CD4-positive, alpha-beta T cell treated with Interleukin-15 for 1 hour (primary cell): ENCODE results near the gene HSP90B1.

Experiments
- DNase-seq: peaks from one replicate; pipeline ENCODE4 v3.0.0-alpha.2; 2020

Gene HSP90B1

GRCh38 chr12:103930787-103931735, 851 bp downstream of the HSP90B1 start:
- peak; percentile 29 for DNase-seq

DNA sequence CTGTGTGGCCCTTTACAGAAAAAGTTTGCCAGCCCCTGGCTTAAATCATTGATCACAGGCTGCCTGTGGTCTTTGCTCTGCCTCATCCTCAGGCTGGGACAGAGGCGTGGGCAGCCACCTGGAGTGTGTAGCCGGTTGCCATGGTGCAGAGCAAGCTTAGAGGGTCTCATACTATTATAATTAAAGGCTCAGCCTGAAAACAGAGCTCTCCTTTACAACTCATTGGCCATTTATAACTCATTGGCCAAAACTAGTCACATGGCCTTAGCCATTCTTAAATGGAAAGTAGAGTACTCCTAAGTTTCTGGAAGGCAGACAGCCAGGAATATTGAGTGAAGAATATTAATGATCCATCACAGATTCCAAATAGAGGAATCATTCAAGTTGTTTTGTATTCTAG, 3.0 kb downstream of the HSP90B1 start:
- DNase-seq: no peak

GRCh38 chr12:103936679-103937078, 6.5 kb downstream of the HSP90B1 start:
- no peak for DNase-seq

- no peak for DNase-seq
These were observed 14.8 kb downstream of the HSP90B1 start for GRCh38 chr12:103944964-103945363.

DNA sequence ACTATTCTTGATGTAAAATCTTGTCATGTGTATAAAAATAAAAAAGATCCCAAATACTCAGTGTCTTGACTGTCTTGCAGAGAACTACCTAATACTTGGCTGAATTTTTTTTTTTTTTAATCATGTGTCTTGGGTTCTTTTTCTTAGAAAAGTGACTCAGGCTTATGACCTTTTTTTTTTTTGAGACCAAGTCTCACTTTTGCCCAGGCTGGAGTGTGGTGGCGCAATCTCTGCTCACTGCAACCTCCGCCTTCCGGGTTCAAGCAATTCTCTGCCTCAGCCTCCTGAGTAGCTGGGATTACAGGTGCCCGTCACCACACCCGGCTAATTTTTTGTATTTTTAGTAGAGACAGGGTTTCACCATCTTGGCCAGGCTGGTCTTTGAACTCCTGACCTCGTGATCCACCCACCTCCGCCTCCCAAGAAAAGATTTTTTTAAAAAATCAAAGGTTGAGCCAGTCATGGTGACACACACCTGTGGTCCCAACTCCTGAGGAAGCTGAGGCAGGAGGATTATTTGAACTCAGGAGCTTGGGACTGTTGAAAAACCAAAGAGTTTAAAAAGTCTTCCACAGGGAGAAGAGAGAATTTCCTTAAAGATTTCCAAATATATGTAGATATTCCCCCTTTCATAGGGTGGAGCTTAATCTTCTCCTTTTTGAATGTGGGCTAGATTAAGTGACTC, 17.8 kb downstream of the HSP90B1 start:
- DNase-seq: no peak

- no peak for DNase-seq
These were observed 18.7 kb downstream of the HSP90B1 start for GRCh38 chr12:103948746-103949406.

DNA sequence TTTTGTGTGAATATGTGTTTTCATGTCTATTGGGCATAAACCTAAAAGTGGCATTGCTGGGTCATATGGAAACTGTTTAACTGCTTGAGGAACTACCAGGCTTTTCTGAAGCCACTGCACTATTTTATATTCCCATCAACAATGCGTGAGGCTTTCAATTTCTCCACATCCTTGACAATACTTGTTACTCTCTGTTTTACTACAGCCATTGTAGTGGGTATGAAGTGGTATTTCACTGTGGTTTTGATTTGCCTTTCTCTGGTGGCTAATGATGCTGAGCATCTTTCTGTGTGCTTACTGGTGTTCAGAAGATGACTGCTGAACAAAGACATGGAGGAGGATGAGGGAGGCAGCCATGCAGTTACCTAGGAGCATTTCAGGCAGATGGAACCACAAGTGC, 22.3 kb downstream of the HSP90B1 start:
- DNase-seq: no peak

GRCh38 chr12:103955811-103956508, 25.8 kb downstream of the HSP90B1 start:
- no peak for DNase-seq

DNA sequence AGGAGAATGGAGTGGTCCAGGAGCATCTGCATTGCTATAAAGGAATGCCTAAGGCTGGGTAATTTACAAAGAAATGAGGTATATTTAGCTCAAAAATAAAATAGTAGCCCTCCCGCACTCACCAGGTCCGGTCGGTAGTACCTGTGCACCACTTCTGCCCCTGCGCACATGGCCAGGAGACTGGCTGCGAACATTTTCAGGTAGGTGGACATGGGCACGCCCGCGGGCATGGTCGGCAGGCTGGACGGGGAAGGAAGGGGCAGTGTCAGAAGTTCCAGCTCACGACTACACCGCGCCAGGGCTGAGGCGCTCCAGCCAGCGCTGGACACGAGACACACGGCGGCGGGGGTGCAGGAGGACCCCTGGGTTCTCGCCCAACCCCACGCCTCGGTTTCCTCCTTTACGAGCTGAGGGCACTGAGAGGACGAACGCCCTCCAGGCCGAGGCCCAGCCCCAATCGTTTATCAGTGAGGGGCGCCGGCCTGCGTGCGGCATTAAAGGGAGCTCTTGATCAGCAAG, 26.4 kb downstream of the HSP90B1 start:
- no peak for DNase-seq

GRCh38 chr12:103957865-103958388, 27.7 kb downstream of the HSP90B1 start:
- DNase-seq: no peak

DNA sequence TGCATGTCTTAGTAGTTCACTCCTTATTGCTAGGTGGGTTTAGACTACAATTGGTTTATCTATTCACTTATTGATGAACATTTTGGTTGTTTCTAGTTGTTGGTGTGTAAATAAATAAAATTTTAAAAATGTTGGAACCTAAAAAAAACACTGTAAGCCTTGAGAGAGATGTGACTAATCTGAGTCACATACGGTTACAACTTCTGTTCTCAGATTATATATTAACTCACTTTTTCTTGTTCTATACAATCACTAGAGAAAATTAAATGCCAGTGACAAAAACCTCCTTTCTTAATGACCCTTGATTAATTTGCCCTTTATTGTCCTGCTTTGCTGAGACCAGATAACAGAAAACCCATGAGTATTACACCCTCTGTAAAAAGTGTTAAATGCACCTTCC, 28.4 kb downstream of the HSP90B1 start:
- DNase-seq: no peak

DNA sequence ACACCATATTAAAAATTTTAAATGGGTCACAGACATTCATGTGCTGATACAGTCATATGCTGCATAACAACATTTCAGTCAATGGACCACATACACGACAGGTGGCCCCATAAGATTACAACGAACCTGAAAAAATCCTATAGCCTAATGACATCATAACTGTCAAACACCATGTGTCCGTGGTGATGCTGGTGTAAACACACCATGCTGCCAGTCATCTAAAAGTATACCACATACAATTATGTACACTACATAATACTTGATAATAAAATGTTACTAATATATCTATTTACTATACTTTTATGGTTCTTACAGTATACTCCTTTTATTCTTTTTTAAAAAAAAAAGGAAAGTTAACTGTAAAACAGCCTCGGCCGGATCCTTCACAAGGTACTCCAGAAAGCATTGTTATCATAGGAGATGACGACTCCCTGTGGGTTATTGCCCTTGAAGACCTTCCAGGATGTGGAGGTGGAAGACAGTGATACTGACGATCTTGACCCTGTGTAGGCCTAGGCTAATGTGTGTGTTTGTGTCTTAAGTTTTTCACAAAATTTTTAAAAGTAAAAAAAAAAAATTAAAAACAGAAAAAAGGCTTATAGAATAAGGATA, 30.5 kb downstream of the HSP90B1 start:
- DNase-seq: no peak

DNA sequence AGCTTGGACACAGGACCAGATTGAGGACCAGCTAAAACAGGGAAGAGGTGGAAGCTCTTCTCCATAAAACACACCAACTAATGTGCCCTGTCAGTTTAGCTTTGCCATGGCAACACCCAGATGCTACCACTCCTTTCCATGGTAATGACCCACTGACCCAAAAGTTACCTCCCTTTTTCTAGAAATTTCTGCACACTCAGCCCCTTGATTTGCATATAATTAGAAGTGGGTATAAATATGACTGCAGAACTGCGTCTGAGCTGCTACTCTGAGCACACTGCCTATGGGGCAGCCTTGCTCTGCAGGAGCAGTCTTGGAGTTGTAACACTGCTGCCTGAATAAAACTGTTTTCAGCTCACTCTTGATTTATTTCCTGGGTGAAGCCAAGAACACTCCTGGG, 32.3 kb downstream of the HSP90B1 start:
- no peak for DNase-seq

GRCh38 chr12:103964805-103965204, 34.6 kb downstream of the HSP90B1 start:
- no peak for DNase-seq

- DNase-seq: no peak
These were observed 35.0 kb downstream of the HSP90B1 start for GRCh38 chr12:103965255-103965589.

DNA sequence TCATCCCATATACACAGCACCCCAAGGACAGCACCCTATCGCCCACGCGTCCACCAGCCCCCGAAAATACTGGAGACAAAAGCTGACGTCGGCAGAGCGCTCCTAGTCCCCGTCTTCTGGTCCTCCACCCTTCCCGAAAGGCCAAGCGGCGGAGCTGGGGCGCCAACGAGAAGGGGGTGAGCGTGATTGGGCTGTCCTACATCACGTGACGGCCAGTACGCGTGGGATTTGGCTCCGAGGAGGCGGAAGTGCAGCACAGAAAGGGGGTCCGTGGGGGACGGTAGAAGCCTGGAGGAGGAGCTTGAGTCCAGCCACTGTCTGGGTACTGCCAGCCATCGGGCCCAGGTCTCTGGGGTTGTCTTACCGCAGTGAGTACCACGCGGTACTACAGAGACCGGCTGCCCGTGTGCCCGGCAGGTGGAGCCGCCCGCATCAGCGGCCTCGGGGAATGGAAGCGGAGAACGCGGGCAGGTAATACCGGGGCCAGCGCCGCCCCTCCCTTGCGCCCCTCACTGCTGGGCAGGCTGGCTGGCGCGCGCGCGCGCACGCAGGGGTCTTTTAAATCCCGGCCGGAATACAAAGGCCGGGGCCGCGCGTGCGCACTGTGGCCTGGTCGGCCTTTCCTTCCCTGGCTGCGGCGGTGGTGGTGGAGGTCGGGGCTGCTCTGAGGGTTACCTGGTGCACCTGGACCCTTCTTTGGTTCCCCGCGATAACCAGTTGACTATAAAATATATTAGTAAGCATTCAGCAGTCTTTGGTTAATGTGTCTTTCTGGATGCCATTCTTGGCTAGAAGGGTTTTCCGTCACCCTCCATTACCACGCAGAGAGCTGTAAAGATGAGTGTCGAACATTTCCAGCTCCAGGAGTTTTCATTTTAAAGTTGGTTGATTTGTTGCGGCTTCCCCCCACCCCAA, 35.6 kb downstream of the HSP90B1 start, which contains the start of gene TDG:
TSS of gene TDG (plus strand) at position 283 of the 915 bp plus-strand sequence. CDS start at position 449, 166 bp downstream.
- peak; percentile 98 for DNase-seq

- DNase-seq: no peak
These were observed 36.5 kb downstream of the HSP90B1 start for GRCh38 chr12:103966736-103967135.

GRCh38 chr12:103969391-103969790, 39.2 kb downstream of the HSP90B1 start:
- DNase-seq: no peak

- no peak for DNase-seq
These were observed 43.7 kb downstream of the HSP90B1 start for GRCh38 chr12:103973909-103974308.

GRCh38 chr12:103975368-103975767, 45.2 kb downstream of the HSP90B1 start:
- no peak for DNase-seq
